H1 (cell line): ENCODE results near the gene C11orf65. TPM values are rescaled to one million over a fixed set of nuclear protein-coding genes. Genes with fewer than 3 reads are reported as not detected.

Experiments
- TCF12 ChIP-seq: IDR thresholded peaks from 2 replicates; pipeline ENCODE4 v1.6.1; 2011; ENCODE audit warnings: low read depth, mild to moderate bottlenecking, low read length
- polyA plus RNA-seq, 7 experiments: library from polyadenylated mRNA; depleted of rRNA in 3 of 7; stranded (reverse) in 5 of 7; unstranded in 2 of 7; fragments of >200 nt in 5 of 7; fragments of 200-250 nt in 2 of 7; gene quantifications; 1 replicate in 5 of 7; 2 replicates in 1 of 7; 4 replicates in 1 of 7; pipeline versions ENCODE4 v1.2.1 to v1.2.3, GENCODE V29; 2011 to 2013; ENCODE audit warnings: missing spikeins in 2 of 7, mixed read lengths in 2 of 7
- total RNA-seq: library from RNA; stranded (reverse); fragmentation: NEBNext Ultra II Directional; extraction: Animal tissue kit (Norgen Biotek cat#: 25700); gene quantifications from 2 replicates; pipeline ENCODE4 v1.2.1, GENCODE V29; 2021
- TF ChIP-seq, protein P1 (sequence below): IDR thresholded peaks from 2 replicates; pipeline ENCODE4 v1.6.1; 2012; ENCODE audit warnings: inconsistent platforms

C11orf65 gene
- total and polyA plus RNA-seq, 2 of the 8 experiments (the other 6 are each of a cell fraction or from before 2014, with no cell fraction given), result 0.14 to 0.22 TPM

DNA sequence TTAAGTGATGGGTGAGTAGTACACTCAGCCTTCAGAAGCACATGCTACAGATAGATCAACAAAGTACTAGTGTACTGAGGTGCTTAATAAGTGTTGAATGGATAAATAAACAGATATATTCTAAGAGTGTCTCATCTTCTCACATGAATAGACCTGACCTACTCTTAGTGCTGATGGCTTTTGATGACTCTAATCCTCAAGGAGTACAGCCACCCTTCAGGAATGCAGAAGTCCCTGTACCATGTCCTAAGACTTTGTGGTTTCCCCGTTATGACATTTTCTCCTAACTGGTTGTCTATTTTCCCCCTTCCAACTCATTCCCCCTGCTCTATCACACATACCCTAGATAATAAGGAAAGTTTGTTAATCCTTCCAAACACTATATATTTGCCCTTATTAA is 61.6 kb downstream of the C11orf65 start (continued):
- TF ChIP-seq, protein P1, sequence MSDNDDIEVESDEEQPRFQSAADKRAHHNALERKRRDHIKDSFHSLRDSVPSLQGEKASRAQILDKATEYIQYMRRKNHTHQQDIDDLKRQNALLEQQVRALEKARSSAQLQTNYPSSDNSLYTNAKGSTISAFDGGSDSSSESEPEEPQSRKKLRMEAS, result no peak
- TF ChIP-seq TCF12, result no peak
